Measurements from ENCODE around the gene SESN3. TPM values are rescaled to one million over a fixed set of nuclear protein-coding genes. Genes with fewer than 3 reads are reported as not detected.

The SESN3 gene
- total RNA-seq, 1 donor: 6.9 TPM

DNA sequence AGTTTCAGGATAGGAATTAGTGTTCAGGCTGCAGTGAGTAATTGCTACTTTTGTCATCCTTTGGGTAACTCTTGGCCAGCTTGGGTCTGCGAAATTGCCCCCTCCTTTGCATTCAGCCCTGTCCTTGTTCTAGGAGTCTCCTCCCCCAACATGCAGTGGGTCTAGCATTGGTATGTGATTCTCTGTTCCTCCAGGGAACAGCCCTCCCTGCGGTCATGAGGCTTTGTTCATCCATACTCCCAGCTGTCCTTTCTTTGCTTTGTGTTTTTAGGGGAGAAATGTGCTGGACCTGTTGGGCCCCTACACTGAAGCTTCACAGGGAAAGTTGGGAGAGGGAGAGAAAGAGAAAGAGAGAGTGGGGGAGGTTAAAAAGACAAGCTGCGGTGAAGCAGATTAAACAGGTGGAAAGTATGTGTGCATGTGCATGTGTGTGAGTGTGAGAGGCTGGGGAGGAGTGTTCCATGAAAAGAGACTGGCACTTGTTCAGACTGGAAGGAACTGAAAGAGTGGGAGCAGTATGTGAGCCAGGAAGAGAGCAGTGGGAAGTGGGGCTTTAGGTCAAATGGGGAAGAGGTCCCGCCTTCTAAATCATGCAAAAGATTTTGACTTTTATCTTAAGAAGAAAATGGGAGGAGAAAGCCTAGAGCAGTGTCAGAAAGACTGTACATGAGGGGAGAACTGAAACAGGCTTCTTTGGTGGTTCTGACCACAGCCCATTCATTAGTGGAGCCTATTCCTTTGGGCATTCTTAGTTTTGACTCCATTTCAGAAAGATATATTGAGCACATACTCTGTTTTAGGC is 17.9 kb upstream of the SESN3 start:
- no peak overlapping the region for H3K4me3 ChIP-seq (ENCODE audit: low read depth, low read length)
- no peak for DNase-seq (ENCODE audit: low read depth)
- TF ChIP-seq CTCF (IDR thresholded peaks at IDR 0.05; ENCODE audit: insufficient read depth, low read depth, low read length): no peak

DNA sequence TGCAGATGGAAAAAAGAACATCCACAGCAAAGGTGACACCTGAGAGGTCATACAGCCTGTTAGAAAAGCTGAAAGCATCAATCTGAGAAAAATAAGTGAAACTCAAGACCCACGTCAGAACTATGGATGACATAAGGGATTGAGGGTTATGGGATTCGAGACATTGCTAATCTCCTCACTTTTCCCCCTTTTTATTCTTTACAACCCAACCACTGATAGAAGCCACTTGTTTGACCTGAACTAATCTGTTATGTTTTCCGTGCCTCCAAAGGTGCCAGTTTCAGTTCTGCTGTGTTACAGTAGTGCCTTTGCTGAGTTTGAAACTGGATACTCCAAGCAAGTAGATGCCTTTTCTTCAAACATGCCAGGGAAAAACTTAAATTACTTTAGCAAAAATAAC is 16.9 kb upstream of the SESN3 start:
- DNase-seq (ENCODE audit: low read depth): no peak
- no peak overlapping the region for H3K4me3 ChIP-seq (ENCODE audit: low read depth, low read length)
- no peak for TF ChIP-seq CTCF (IDR thresholded peaks at IDR 0.05; ENCODE audit: insufficient read depth, low read depth, low read length)

DNA sequence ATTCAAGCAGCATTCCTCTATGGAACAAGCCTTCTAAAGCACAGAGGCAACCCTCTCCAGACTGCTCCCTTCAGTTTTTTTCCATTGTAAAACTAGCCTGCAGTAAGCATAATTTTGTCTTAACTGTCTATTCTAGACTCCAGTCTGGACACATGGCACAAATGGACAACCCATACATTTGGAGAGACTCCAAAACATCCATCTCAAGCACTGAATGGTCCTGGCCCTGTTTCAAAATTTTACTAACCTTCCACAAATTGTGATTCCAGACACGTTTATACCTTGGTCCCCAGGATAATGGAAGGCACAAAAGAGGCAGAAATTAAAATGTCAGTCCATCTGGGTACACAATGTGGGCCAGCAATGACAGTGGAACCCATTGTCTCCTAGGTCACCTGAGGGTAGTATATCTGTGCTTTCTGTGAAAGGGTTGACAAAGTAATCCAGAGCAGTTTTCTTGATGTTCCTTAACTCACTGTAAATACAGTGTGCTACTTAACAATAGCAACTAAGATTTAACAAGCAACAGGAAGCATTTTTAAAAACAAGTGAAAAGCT is 16.2 kb upstream of the SESN3 start:
- no peak for DNase-seq (ENCODE audit: low read depth)
- no peak overlapping the region for H3K4me3 ChIP-seq (ENCODE audit: low read depth, low read length)
- no peak for TF ChIP-seq CTCF (IDR thresholded peaks at IDR 0.05; ENCODE audit: insufficient read depth, low read depth, low read length)

GRCh38 chr11:95245581-95245980 is 14.6 kb upstream of the SESN3 start:
- H3K4me3 ChIP-seq (ENCODE audit: low read depth, low read length): no peak overlapping the region
- no peak for DNase-seq (ENCODE audit: low read depth)
- TF ChIP-seq CTCF (IDR thresholded peaks at IDR 0.05; ENCODE audit: insufficient read depth, low read depth, low read length): no peak

- DNase-seq (ENCODE audit: low read depth): no peak
- TF ChIP-seq CTCF (IDR thresholded peaks at IDR 0.05; ENCODE audit: insufficient read depth, low read depth, low read length): no peak
- no peak overlapping the region for H3K4me3 ChIP-seq (ENCODE audit: low read depth, low read length)
Observed at GRCh38 chr11:95245038-95245437, 14.0 kb upstream of the SESN3 start.

DNA sequence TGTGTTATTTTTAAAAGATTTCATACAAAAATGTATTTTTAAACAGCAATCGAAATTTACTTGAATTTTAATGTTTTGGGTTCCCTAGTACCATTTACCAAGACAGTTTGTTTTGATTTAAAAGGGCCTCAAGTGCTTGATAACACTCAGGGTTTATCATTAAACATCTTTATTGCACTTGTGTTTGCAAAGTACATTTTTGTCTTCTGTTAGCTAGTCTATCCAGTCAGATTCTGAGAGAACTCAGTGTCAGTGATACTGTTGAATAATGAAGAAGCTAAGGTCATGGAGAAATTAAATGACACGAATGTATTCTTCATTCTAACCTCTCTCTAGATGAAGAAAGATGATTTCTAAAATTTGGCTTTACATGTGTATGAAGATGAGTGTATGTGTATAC is 12.7 kb upstream of the SESN3 start:
- no peak overlapping the region for H3K4me3 ChIP-seq (ENCODE audit: low read depth, low read length)
- DNase-seq (ENCODE audit: low read depth): no peak
- TF ChIP-seq CTCF (IDR thresholded peaks at IDR 0.05; ENCODE audit: insufficient read depth, low read depth, low read length): no peak
